DND-41 (cell line): ENCODE measurements around the gene CTIF.

Experiments
- ATAC-seq: fragments of 200-7000 bp; cut with Tn5 transposase; 3 replicates; pipeline ENCODE4 v1.9.1; 2021; ENCODE audit warnings: low read depth; ENCODE audit not compliant: insufficient read depth
- DNase-seq: peaks from one replicate; pipeline ENCODE4 v3.0.0-alpha.2; 2020
- H2AFZ ChIP-seq: 2 replicates; pipeline ENCODE4 v1.6.0; 2012; ENCODE audit warnings: low read depth, low read length
- H3K27ac ChIP-seq: 2 replicates; pipeline ENCODE4 v1.5.1; 2012; ENCODE audit warnings: low read length, inconsistent platforms
- H3K27me3 ChIP-seq: fragments of 200-600 bp; sonication (generic); 2 replicates; pipeline ENCODE4 v1.6.0; 2012; ENCODE audit warnings: low read length, mild to moderate bottlenecking, inconsistent platforms; ENCODE audit not compliant: insufficient read depth, poor library complexity
- H3K36me3 ChIP-seq: 2 replicates; pipeline ENCODE4 v1.5.1; 2012; ENCODE audit warnings: low read length, inconsistent platforms; ENCODE audit not compliant: insufficient read depth
- H3K4me1 ChIP-seq: 2 replicates; pipeline ENCODE4 v1.5.1; 2012; ENCODE audit warnings: mild to moderate bottlenecking, low read length; ENCODE audit not compliant: insufficient read depth
- H3K4me2 ChIP-seq: 2 replicates; pipeline ENCODE4 v1.6.0; 2012; ENCODE audit warnings: mild to moderate bottlenecking, moderate library complexity, low read length, inconsistent platforms; ENCODE audit not compliant: insufficient read depth
- H3K4me3 ChIP-seq, 2 experiments: fragments of 200-600 bp in 1 of 2; shearing (Covaris generic) in 1 of 2; 2 replicates each; pipeline ENCODE4 v1.5.1; 2012 to 2016; ENCODE audit warnings: inconsistent platforms in 2 of 2, low read length in 2 of 2, mild to moderate bottlenecking in 2 of 2, low read depth in 1 of 2, moderate library complexity in 1 of 2
- H3K79me2 ChIP-seq: 2 replicates; pipeline ENCODE4 v1.6.0; 2012; ENCODE audit warnings: low read length, inconsistent platforms; ENCODE audit not compliant: insufficient read depth
- H3K9ac ChIP-seq: 2 replicates; pipeline ENCODE4 v1.6.0; 2012; ENCODE audit warnings: low read depth, mild to moderate bottlenecking, inconsistent platforms, low read length, moderate library complexity
- H3K9me3 ChIP-seq: 2 replicates; pipeline ENCODE4 v1.5.1; 2012; ENCODE audit warnings: low read length, moderate library complexity, mild to moderate bottlenecking, inconsistent platforms; ENCODE audit not compliant: insufficient read depth, severe bottlenecking
- H4K20me1 ChIP-seq: 2 replicates; pipeline ENCODE4 v1.6.0; 2012; ENCODE audit warnings: low read length; ENCODE audit not compliant: insufficient read depth
- EZH2 ChIP-seq: IDR thresholded peaks from 3 replicates; pipeline ENCODE4 v1.6.1; 2012; ENCODE audit warnings: borderline replicate concordance, low read depth, mild to moderate bottlenecking, moderate library complexity, low read length, inconsistent platforms; ENCODE audit not compliant: severe bottlenecking
- TF ChIP-seq, protein P1 (sequence below): IDR thresholded peaks from 2 replicates; pipeline ENCODE4 v1.5.1; 2012; ENCODE audit warnings: borderline replicate concordance, low read length, moderate library complexity, mild to moderate bottlenecking; ENCODE audit not compliant: poor library complexity, severe bottlenecking; ENCODE audit errors: extremely low read depth

CTIF gene

DNA sequence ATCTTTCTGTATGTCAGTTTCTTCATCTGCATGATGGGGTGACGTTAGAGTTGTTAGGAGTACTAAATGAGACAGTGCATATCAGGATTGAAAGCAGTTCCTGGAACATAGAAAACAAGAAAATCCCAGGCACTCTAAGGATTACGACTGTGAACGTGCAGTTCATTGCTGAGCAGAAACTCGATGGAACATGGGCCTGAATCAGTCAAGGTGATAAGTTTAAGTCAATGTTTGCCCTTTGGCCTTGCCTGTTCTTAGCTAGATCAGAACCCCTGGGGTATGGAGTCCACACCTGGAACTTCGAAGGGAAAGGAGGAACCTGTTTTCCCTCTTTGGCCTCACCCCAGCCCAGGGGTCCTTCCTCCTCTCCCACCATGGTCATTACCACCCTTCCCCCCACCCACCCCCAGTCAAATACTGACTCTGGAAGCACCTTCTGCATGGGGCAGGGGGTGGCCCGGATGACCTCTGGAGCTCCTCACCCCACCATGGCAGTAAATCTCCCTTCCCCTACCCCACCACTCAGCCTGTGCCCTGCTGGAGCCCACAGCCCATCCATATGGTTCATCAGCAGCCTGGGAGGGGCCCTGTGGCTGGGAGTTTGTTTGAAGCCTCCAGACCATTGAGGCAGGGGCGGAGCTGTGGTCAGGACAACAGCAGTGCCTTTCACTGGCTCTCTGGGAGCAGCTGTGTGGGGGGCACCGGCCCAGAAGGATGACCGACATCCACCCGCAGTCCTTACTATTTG lies 247.8 kb downstream of the CTIF start:
- Histone ChIP-seq H3K79me2 (no peaks in the 10 kb centered on the region), H3K4me1 (no peaks in the 10 kb centered on the region), H3K9ac (no peak overlapping the region), H3K27ac (no peak overlapping the region), H4K20me1 (no peaks in the 10 kb centered on the region), H2AFZ (no peak overlapping the region), H3K9me3 (no peaks in the 10 kb centered on the region), H3K4me2 (no peak overlapping the region), H3K4me3 (no peak overlapping the region), H3K27me3 (no peaks in the 10 kb centered on the region), H3K36me3 (no peaks in the 10 kb centered on the region)
- no peak for ATAC-seq
- no peak for TF ChIP-seq EZH2
- TF ChIP-seq, protein P1, sequence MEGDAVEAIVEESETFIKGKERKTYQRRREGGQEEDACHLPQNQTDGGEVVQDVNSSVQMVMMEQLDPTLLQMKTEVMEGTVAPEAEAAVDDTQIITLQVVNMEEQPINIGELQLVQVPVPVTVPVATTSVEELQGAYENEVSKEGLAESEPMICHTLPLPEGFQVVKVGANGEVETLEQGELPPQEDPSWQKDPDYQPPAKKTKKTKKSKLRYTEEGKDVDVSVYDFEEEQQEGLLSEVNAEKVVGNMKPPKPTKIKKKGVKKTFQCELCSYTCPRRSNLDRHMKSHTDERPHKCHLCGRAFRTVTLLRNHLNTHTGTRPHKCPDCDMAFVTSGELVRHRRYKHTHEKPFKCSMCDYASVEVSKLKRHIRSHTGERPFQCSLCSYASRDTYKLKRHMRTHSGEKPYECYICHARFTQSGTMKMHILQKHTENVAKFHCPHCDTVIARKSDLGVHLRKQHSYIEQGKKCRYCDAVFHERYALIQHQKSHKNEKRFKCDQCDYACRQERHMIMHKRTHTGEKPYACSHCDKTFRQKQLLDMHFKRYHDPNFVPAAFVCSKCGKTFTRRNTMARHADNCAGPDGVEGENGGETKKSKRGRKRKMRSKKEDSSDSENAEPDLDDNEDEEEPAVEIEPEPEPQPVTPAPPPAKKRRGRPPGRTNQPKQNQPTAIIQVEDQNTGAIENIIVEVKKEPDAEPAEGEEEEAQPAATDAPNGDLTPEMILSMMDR: no peak
- no peak for DNase-seq

DNA sequence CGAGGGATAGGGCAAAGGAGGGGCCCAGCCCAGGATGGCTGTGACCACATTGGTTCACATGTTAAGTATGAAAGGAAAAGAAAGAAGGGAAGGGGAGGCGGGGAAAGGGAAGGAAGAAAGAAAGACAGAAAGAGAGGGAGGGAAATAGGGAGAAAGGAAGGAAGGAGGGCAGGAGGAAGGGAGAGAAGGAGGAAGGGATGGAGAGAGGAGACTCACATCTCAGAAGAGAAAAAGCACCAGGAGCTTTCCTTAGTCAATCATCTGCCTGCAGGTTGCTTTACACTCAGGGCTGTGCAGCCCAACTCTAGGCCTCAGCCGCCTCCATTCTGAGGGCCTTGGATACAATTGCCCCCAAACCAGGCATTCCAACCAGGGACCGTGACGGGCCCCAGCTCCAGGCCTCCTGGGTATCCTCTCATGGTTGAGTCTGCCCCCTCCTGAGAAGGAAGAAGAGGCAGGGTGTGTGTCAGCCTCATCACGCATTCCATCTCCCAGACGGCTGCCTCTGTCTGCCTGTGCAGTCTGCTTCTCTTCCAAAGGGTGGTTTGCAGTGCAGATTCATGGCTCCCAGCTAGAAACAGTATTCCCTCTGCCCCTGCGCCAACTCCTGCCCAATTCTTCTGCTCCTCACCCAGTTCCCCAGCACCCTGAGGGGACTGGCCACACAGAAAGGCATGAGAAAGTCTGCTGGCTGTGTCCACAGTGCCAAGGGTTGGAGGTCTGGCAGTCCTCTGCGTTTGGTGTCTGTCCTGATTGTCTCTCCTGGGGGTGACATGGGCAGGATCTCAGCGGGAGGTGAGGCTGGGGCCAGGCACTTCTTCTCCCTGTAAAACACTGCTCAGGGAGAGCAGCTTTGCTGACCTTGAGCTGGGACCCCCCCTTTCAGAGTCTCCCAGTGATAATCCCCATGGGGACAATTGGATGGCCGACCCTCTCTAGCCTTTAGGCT lies 248.6 kb downstream of the CTIF start:
- H3K4me2 ChIP-seq: no peak overlapping the region
- H4K20me1 ChIP-seq: no peaks in the 10 kb centered on the region
- no peak overlapping the region for H3K27ac ChIP-seq

DNA sequence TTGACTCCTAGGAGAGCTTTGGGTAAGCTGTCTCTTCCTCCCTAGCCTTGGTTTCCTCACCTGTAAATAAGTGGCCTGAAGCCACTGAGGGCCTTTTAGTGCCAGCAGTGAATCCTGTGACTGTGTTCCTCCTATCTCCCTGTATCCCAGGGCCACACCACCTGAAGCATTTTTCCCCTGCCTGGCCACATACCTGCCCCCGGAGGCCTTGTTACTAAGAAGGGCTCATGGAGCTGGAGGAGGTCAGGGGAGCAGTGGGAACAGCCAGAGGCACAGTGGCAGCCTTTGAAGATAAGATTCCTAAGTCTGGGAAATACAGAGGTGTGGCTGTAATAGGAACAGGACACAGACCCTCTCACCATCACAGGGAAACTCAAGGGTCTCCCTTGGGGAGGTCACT lies 249.5 kb downstream of the CTIF start:
- no peaks in the 10 kb centered on the region for H3K27me3 ChIP-seq
- H3K4me1 ChIP-seq: no peaks in the 10 kb centered on the region
- H4K20me1 ChIP-seq: no peaks in the 10 kb centered on the region
- H3K9ac ChIP-seq: no peak overlapping the region
- H3K4me2 ChIP-seq: no peak overlapping the region
- H3K4me3 ChIP-seq: no peak overlapping the region
- no peaks in the 10 kb centered on the region for H3K9me3 ChIP-seq
- ATAC-seq (no peak), DNase-seq (no peak)
- TF ChIP-seq EZH2: no peak
- TF ChIP-seq, protein P1: no peak
- no peak overlapping the region for H3K27ac ChIP-seq
- no peaks in the 10 kb centered on the region for H3K36me3 ChIP-seq
- no peaks in the 10 kb centered on the region for H3K79me2 ChIP-seq
- H2AFZ ChIP-seq: no peak overlapping the region

More for the DNA sequence above, 248.6 kb downstream of the CTIF start:
- ATAC-seq (no peak), DNase-seq (no peak)
- no peaks in the 10 kb centered on the region for H3K27me3 ChIP-seq
- H3K9ac ChIP-seq: no peak overlapping the region
- no peak overlapping the region for H2AFZ ChIP-seq
- H3K4me1 ChIP-seq: no peaks in the 10 kb centered on the region
- H3K36me3 ChIP-seq: no peaks in the 10 kb centered on the region
- H3K79me2 ChIP-seq: no peaks in the 10 kb centered on the region
- H3K4me3 ChIP-seq: no peak overlapping the region
- no peaks in the 10 kb centered on the region for H3K9me3 ChIP-seq
- no peak for TF ChIP-seq EZH2
- TF ChIP-seq, protein P1: no peak
